Tibial artery (tissue), 4 donors: Measurements from ENCODE around the gene ACOT7.

Source experiments
- DNase-seq, 2 donors: peaks; one replicate each; pipeline ENCODE4 v3.0.0-alpha.2; 2019
- H3K27ac ChIP-seq, 2 donors: fragments of 200-600 bp; sonication (generic) in 1 of 2; 1 replicate in 1 of 2; 2 replicates in 1 of 2; pipeline ENCODE4 v1.5.1; 2018 to 2019; ENCODE audit warnings: mild to moderate bottlenecking in 1 of 2
- H3K27me3 ChIP-seq, 2 donors: fragments of 200-600 bp; sonication (generic) in 1 of 2; one replicate each; pipeline versions ENCODE4 v1.5.1 to v1.6.0; 2016 to 2019
- H3K36me3 ChIP-seq, 3 donors: fragments of 200-600 bp; sonication (generic) in 2 of 3; one replicate each; pipeline ENCODE4 v1.5.1; 2016 to 2019; ENCODE audit warnings: mild to moderate bottlenecking in 2 of 3
- H3K4me1 ChIP-seq, 4 donors: fragments of 200-600 bp; sonication (generic) in 2 of 4; 1 replicate in 3 of 4; 2 replicates in 1 of 4; pipeline ENCODE4 v1.5.1; 2016 to 2019
- H3K4me3 ChIP-seq, 2 donors: fragments of 200-600 bp; sonication (generic) in 1 of 2; 1 replicate in 1 of 2; 2 replicates in 1 of 2; pipeline ENCODE4 v1.5.1; 2018 to 2019; ENCODE audit warnings: mild to moderate bottlenecking in 2 of 2
- H3K9me3 ChIP-seq, 3 donors: fragments of 200-600 bp; sonication (generic) in 1 of 3; one replicate each; pipeline ENCODE4 v1.5.1; 2016 to 2019
- CTCF ChIP-seq, 2 experiments: fragments of 200-600 bp in 1 of 2; fragments of 450-650 bp in 1 of 2; IDR thresholded peaks; one replicate each; pipeline ENCODE4 v1.5.1; 2017 to 2019; ENCODE audit warnings: antibody characterized with exemption in 2 of 2, mild to moderate bottlenecking in 1 of 2, moderate library complexity in 1 of 2
- intact Hi-C: fragments of 100-400 bp; cut with DNase I; formaldehyde crosslinking; loops from one replicate; pipeline ENCODE4 v1.15.0; 2023; ENCODE audit warnings: low total_unique reads

The ACOT7 gene

GRCh38 chr1:6233376-6233775 is 160.2 kb downstream of the ACOT7 start:
- no peaks in the 10 kb centered on the region for H3K9me3 ChIP-seq
- no peak overlapping the region for H3K27ac ChIP-seq
- H3K4me1 ChIP-seq: peaks cover 0 to 19% (median 13%) of the 10 kb centered on the region in 4 donors
- TF ChIP-seq CTCF (IDR thresholded peaks at IDR 0.05): no peak
- no peak overlapping the region for H3K4me3 ChIP-seq
- no peaks in the 10 kb centered on the region for H3K27me3 ChIP-seq
- peaks cover 41 to 56% (median 50%) of the 10 kb centered on the region in 3 donors for H3K36me3 ChIP-seq
- intact Hi-C loops: no loop called here
- no peak for DNase-seq

- intact Hi-C loops: no loop called here
- H3K27ac ChIP-seq: no peak overlapping the region
- H3K27me3 ChIP-seq: no peaks in the 10 kb centered on the region
- H3K36me3 ChIP-seq: peaks cover 47 to 99% (median 76%) of the 10 kb centered on the region in 3 donors
- no peaks in the 10 kb centered on the region for H3K9me3 ChIP-seq
- no peak overlapping the region for H3K4me3 ChIP-seq
- peaks cover 0 to 6% (median 0%) of the 10 kb centered on the region in 4 donors for H3K4me1 ChIP-seq
- DNase-seq: no peak
- TF ChIP-seq CTCF (IDR thresholded peaks at IDR 0.05): no peak
Observed at GRCh38 chr1:6225651-6226050, 167.9 kb downstream of the ACOT7 start.

- Histone ChIP-seq H3K4me1 (peaks cover 0 to 6% (median 0%) of the 10 kb centered on the region in 4 donors), H3K36me3 (peaks cover 38 to 97% (median 66%) of the 10 kb centered on the region in 3 donors), H3K4me3 (no peak overlapping the region), H3K9me3 (no peaks in the 10 kb centered on the region), H3K27me3 (no peaks in the 10 kb centered on the region), H3K27ac (no peak overlapping the region)
- TF ChIP-seq CTCF (IDR thresholded peaks at IDR 0.05): no peak
- DNase-seq: no peak
- intact Hi-C loops: no loop called here
Observed at GRCh38 chr1:6224718-6225117, 168.8 kb downstream of the ACOT7 start.

GRCh38 chr1:6223617-6224016 is 169.9 kb downstream of the ACOT7 start:
- no peaks in the 10 kb centered on the region for H3K9me3 ChIP-seq
- H3K4me3 ChIP-seq: no peak overlapping the region
- H3K27me3 ChIP-seq: no peaks in the 10 kb centered on the region
- no peak overlapping the region for H3K27ac ChIP-seq
- intact Hi-C loops: no loop called here
- H3K4me1 ChIP-seq: peaks cover 0 to 6% (median 0%) of the 10 kb centered on the region in 4 donors
- no peak for DNase-seq
- peaks cover 27 to 86% (median 55%) of the 10 kb centered on the region in 3 donors for H3K36me3 ChIP-seq
- TF ChIP-seq CTCF (IDR thresholded peaks at IDR 0.05): no peak

- intact Hi-C loops: no loop called here
- H3K36me3 ChIP-seq: peaks cover 26 to 80% (median 46%) of the 10 kb centered on the region in 3 donors
- H3K4me3 ChIP-seq: no peak overlapping the region
- no peaks in the 10 kb centered on the region for H3K27me3 ChIP-seq
- H3K4me1 ChIP-seq: peaks cover 0 to 6% (median 0%) of the 10 kb centered on the region in 4 donors
- H3K27ac ChIP-seq: no peak overlapping the region
- peak in 1 of 2 donors; percentile 61 for DNase-seq
- TF ChIP-seq CTCF (IDR thresholded peaks at IDR 0.05): no peak
- no peaks in the 10 kb centered on the region for H3K9me3 ChIP-seq
Observed at GRCh38 chr1:6222636-6223035, 170.9 kb downstream of the ACOT7 start.
